ACC112 (cell line): ENCODE results near the gene PTPRN2.
"Not testable (repeated sequence)": the region's sequence is repeated elsewhere in the genome, so short reads cannot be mapped to it uniquely, and the experiment has no call there.

Experiments used
- H2AFZ ChIP-seq: fragments of 200-600 bp; sonication (generic); one replicate; pipeline ENCODE4 v1.6.0; 2017; ENCODE audit warnings: antibody characterized with exemption, low read length; ENCODE audit not compliant: unreplicated experiment
- H3K27ac ChIP-seq: fragments of 200-600 bp; sonication (generic); 2 replicates; pipeline ENCODE4 v1.5.1; 2014; ENCODE audit warnings: low read depth, mild to moderate bottlenecking, antibody characterized with exemption, low read length, moderate library complexity
- H3K27me3 ChIP-seq: fragments of 200-600 bp; sonication (generic); 2 replicates; pipeline ENCODE4 v1.6.1; 2014; ENCODE audit warnings: mild to moderate bottlenecking, antibody characterized with exemption, low read length, moderate library complexity, mixed read lengths; ENCODE audit not compliant: insufficient read depth
- H3K36me3 ChIP-seq: fragments of 200-600 bp; sonication (generic); 2 replicates; pipeline ENCODE4 v1.6.1; 2016; ENCODE audit warnings: mild to moderate bottlenecking, antibody characterized with exemption, low read length, moderate library complexity, mixed read lengths; ENCODE audit not compliant: insufficient read depth
- H3K4me1 ChIP-seq: fragments of 200-600 bp; sonication (generic); one replicate; pipeline ENCODE4 v1.6.1; 2016; ENCODE audit warnings: low read length, mixed read lengths; ENCODE audit not compliant: insufficient read depth, unreplicated experiment, control insufficient read depth
- H3K4me3 ChIP-seq: fragments of 200-600 bp; sonication (generic); 2 replicates; pipeline ENCODE4 v1.5.1; 2014; ENCODE audit warnings: mild to moderate bottlenecking, low read depth, low read length
- H3K79me2 ChIP-seq: fragments of 200-600 bp; sonication (generic); one replicate; pipeline ENCODE4 v1.6.0; 2016; ENCODE audit warnings: low read length; ENCODE audit not compliant: control insufficient read depth, unreplicated experiment, insufficient read depth

The PTPRN2 gene

GRCh38 chr7:157501581-157501980 lies 1086.0 kb downstream of the PTPRN2 start:
- no peak overlapping the region for H3K27ac ChIP-seq
- no peaks in the 10 kb centered on the region for H3K4me1 ChIP-seq
- no peaks in the 10 kb centered on the region for H3K36me3 ChIP-seq
- no peak overlapping the region for H3K4me3 ChIP-seq
- no peak overlapping the region for H2AFZ ChIP-seq
- no peaks in the 10 kb centered on the region for H3K27me3 ChIP-seq
- no peaks in the 10 kb centered on the region for H3K79me2 ChIP-seq

GRCh38 chr7:157500989-157501540 lies 1086.6 kb downstream of the PTPRN2 start:
- not testable (repeated sequence) for H2AFZ ChIP-seq, H3K36me3 ChIP-seq, H3K4me3 ChIP-seq, H3K4me1 ChIP-seq, H3K27ac ChIP-seq, H3K79me2 ChIP-seq, H3K27me3 ChIP-seq

- no peak overlapping the region for H3K27ac ChIP-seq
- H3K36me3 ChIP-seq, result no peaks in the 10 kb centered on the region
- no peaks in the 10 kb centered on the region for H3K4me1 ChIP-seq
- H3K27me3 ChIP-seq, result no peaks in the 10 kb centered on the region
- no peak overlapping the region for H3K4me3 ChIP-seq
- H2AFZ ChIP-seq, result no peak overlapping the region
- no peaks in the 10 kb centered on the region for H3K79me2 ChIP-seq
These were observed 1087.3 kb downstream of the PTPRN2 start for GRCh38 chr7:157500171-157500960.

GRCh38 chr7:157499835-157500153 lies 1087.8 kb downstream of the PTPRN2 start:
- Histone ChIP-seq H3K79me2 (no peaks in the 10 kb centered on the region), H3K36me3 (no peaks in the 10 kb centered on the region), H3K27me3 (no peaks in the 10 kb centered on the region), H2AFZ (no peak overlapping the region), H3K4me3 (no peak overlapping the region), H3K27ac (no peak overlapping the region), H3K4me1 (no peaks in the 10 kb centered on the region)

- Histone ChIP-seq H3K4me1 (no peaks in the 10 kb centered on the region), H2AFZ (no peak overlapping the region), H3K4me3 (no peak overlapping the region), H3K36me3 (no peaks in the 10 kb centered on the region), H3K79me2 (no peaks in the 10 kb centered on the region), H3K27ac (no peak overlapping the region), H3K27me3 (no peaks in the 10 kb centered on the region)
These were observed 1088.3 kb downstream of the PTPRN2 start for GRCh38 chr7:157499121-157499834.

- no peak overlapping the region for H3K4me3 ChIP-seq
- no peaks in the 10 kb centered on the region for H3K36me3 ChIP-seq
- H3K79me2 ChIP-seq, result no peaks in the 10 kb centered on the region
- H3K27ac ChIP-seq, result no peak overlapping the region
- no peak overlapping the region for H2AFZ ChIP-seq
- H3K4me1 ChIP-seq, result no peaks in the 10 kb centered on the region
- H3K27me3 ChIP-seq, result no peaks in the 10 kb centered on the region
These were observed 1089.0 kb downstream of the PTPRN2 start for GRCh38 chr7:157498657-157499056.

GRCh38 chr7:157497744-157498651 lies 1089.6 kb downstream of the PTPRN2 start:
- no peak overlapping the region for H2AFZ ChIP-seq
- no peaks in the 10 kb centered on the region for H3K4me1 ChIP-seq
- H3K36me3 ChIP-seq, result no peaks in the 10 kb centered on the region
- no peak overlapping the region for H3K27ac ChIP-seq
- H3K79me2 ChIP-seq, result no peaks in the 10 kb centered on the region
- H3K27me3 ChIP-seq, result no peaks in the 10 kb centered on the region
- H3K4me3 ChIP-seq, result no peak overlapping the region

GRCh38 chr7:157497367-157497743 lies 1090.3 kb downstream of the PTPRN2 start:
- Histone ChIP-seq H3K36me3 (no peaks in the 10 kb centered on the region), H3K27me3 (no peaks in the 10 kb centered on the region), H3K79me2 (no peaks in the 10 kb centered on the region), H3K4me1 (no peaks in the 10 kb centered on the region), H2AFZ (no peak overlapping the region), H3K4me3 (no peak overlapping the region), H3K27ac (no peak overlapping the region)

- Histone ChIP-seq H3K4me1 (no peaks in the 10 kb centered on the region), H3K27ac (no peak overlapping the region), H3K27me3 (no peaks in the 10 kb centered on the region), H3K79me2 (no peaks in the 10 kb centered on the region), H3K36me3 (no peaks in the 10 kb centered on the region), H3K4me3 (no peak overlapping the region), H2AFZ (no peak overlapping the region)
These were observed 1091.0 kb downstream of the PTPRN2 start for GRCh38 chr7:157496416-157497275.

GRCh38 chr7:157495594-157495993 lies 1092.0 kb downstream of the PTPRN2 start:
- Histone ChIP-seq H3K79me2 (no peaks in the 10 kb centered on the region), H2AFZ (no peak overlapping the region), H3K27me3 (no peaks in the 10 kb centered on the region), H3K36me3 (no peaks in the 10 kb centered on the region), H3K27ac (no peak overlapping the region), H3K4me3 (no peak overlapping the region), H3K4me1 (no peaks in the 10 kb centered on the region)
